Smooth muscle cell (in vitro differentiated cells): ENCODE measurements around the gene BCS1L. TPM values are rescaled to one million over a fixed set of nuclear protein-coding genes. Genes with fewer than 3 reads are reported as not detected.

Experiments used
- DNase-seq: peaks from one replicate; lab custom pipeline; 2025; ENCODE audit not compliant: unreplicated experiment; lab: John Stamatoyannopoulos, UW
- H2AFZ ChIP-seq: fragments of 200-600 bp; sonication (generic); 2 replicates; pipeline ENCODE4 v1.6.0; 2016; ENCODE audit warnings: antibody characterized with exemption, low read depth, mild to moderate bottlenecking
- H3F3A ChIP-seq: fragments of 200-600 bp; sonication (generic); 2 replicates; pipeline ENCODE4 v1.6.0; 2017; ENCODE audit warnings: antibody characterized with exemption, low read depth
- H3K27ac ChIP-seq: fragments of 200-600 bp; sonication (generic); 2 replicates; pipeline ENCODE4 v1.5.1; 2016; ENCODE audit warnings: low read depth, mild to moderate bottlenecking
- H3K27me3 ChIP-seq: fragments of 200-600 bp; sonication (generic); 2 replicates; pipeline ENCODE4 v1.6.1; 2016; ENCODE audit warnings: low read depth, mild to moderate bottlenecking
- H3K36me3 ChIP-seq: fragments of 200-600 bp; sonication (generic); 2 replicates; pipeline ENCODE4 v1.5.1; 2016; ENCODE audit warnings: low read depth
- H3K4me1 ChIP-seq: fragments of 200-600 bp; sonication (generic); 2 replicates; pipeline ENCODE4 v1.5.1; 2016; ENCODE audit warnings: low read depth
- H3K4me2 ChIP-seq: fragments of 200-600 bp; sonication (generic); 2 replicates; pipeline ENCODE4 v1.6.0; 2016; ENCODE audit warnings: mild to moderate bottlenecking
- H3K4me3 ChIP-seq: fragments of 200-600 bp; sonication (generic); 2 replicates; pipeline ENCODE4 v1.5.1; 2016; ENCODE audit warnings: mild to moderate bottlenecking
- H3K79me2 ChIP-seq: fragments of 200-600 bp; sonication (generic); 2 replicates; pipeline ENCODE4 v1.6.0; 2016; ENCODE audit warnings: low read depth, mild to moderate bottlenecking
- H3K9ac ChIP-seq: fragments of 200-600 bp; sonication (generic); 2 replicates; pipeline ENCODE4 v1.6.0; 2016; ENCODE audit warnings: low read depth
- H3K9me3 ChIP-seq: fragments of 200-600 bp; sonication (generic); replicated peaks from 2 replicates; pipeline ENCODE4 v1.5.1; 2016; ENCODE audit warnings: low read depth
- H4K20me1 ChIP-seq: fragments of 200-600 bp; sonication (generic); 2 replicates; pipeline ENCODE4 v1.6.0; 2016; ENCODE audit warnings: low read depth
- CTCF ChIP-seq: fragments of 200-600 bp; sonication (generic); IDR thresholded peaks from 2 replicates; pipeline ENCODE4 v1.5.1; 2017; ENCODE audit warnings: borderline replicate concordance, mild to moderate bottlenecking, antibody characterized with exemption; ENCODE audit not compliant: insufficient read depth, poor library complexity, severe bottlenecking
- WGBS: methylation state at CpG from one replicate; pipeline ENCODE4 v1.1.7; 2016; ENCODE audit warnings: low lambda C conversion rate; 5-methylcytosine and 5-hydroxymethylcytosine counted together
- polyA plus RNA-seq: library from polyadenylated mRNA; unstranded; fragments of >200 nt; fragmentation: Nextera tagmentation; extraction: Ambion mirVana; gene quantifications from 2 replicates; pipeline ENCODE4 v1.2.1, GENCODE V29; 2016
- total RNA-seq: library from RNA; depleted of rRNA; stranded (reverse); fragments of >200 nt; gene quantifications from 2 replicates; pipeline ENCODE4 v1.2.3, GENCODE V29; 2014

Gene BCS1L
- total and polyA plus RNA-seq, 2 experiments from 2014 or later: 23.8 to 39.5 TPM

- WGBS: 100% methylated on average over 1 of the region's 1 CpG
- no peaks in the 10 kb centered on the region for H3K36me3 ChIP-seq
- no peak overlapping the region for H3K4me3 ChIP-seq
- no peak for TF ChIP-seq CTCF
- no peak for DNase-seq
- H3K27ac ChIP-seq: no peak overlapping the region
- no peaks in the 10 kb centered on the region for H4K20me1 ChIP-seq
- H3K4me2 ChIP-seq: no peak overlapping the region
- no peaks in the 10 kb centered on the region for H3K9me3 ChIP-seq
- H3F3A ChIP-seq: no peaks in the 10 kb centered on the region
- H2AFZ ChIP-seq: no peak overlapping the region
- H3K9ac ChIP-seq: no peak overlapping the region
- no peaks in the 10 kb centered on the region for H3K79me2 ChIP-seq
- H3K27me3 ChIP-seq: no peaks in the 10 kb centered on the region
- no peaks in the 10 kb centered on the region for H3K4me1 ChIP-seq
Observed at GRCh38 chr2:218645126-218645525, 14.4 kb upstream of the BCS1L start.

GRCh38 chr2:218648088-218648786, 11.2 kb upstream of the BCS1L start:
- no peak for DNase-seq
- WGBS: 81% methylated on average over 9 of the region's 9 CpGs
- no peak overlapping the region for H3K4me3 ChIP-seq
- no peak overlapping the region for H3K27ac ChIP-seq
- TF ChIP-seq CTCF: peak; percentile 70
- no peak overlapping the region for H2AFZ ChIP-seq
- H3F3A ChIP-seq: no peaks in the 10 kb centered on the region
- H3K36me3 ChIP-seq: peaks cover 4% of the 10 kb centered on the region
- no peaks in the 10 kb centered on the region for H3K4me1 ChIP-seq
- no peak overlapping the region for H3K4me2 ChIP-seq
- H4K20me1 ChIP-seq: no peaks in the 10 kb centered on the region
- no peaks in the 10 kb centered on the region for H3K27me3 ChIP-seq
- H3K9ac ChIP-seq: no peak overlapping the region
- H3K79me2 ChIP-seq: no peaks in the 10 kb centered on the region
- no peaks in the 10 kb centered on the region for H3K9me3 ChIP-seq

GRCh38 chr2:218648787-218649100, 10.7 kb upstream of the BCS1L start:
- H3K27me3 ChIP-seq: no peaks in the 10 kb centered on the region
- H3K4me3 ChIP-seq: no peak overlapping the region
- 93% methylated on average over 11 of the region's 11 CpGs for WGBS
- H4K20me1 ChIP-seq: no peaks in the 10 kb centered on the region
- H3K9ac ChIP-seq: no peak overlapping the region
- no peaks in the 10 kb centered on the region for H3K79me2 ChIP-seq
- DNase-seq: no peak
- no peak for TF ChIP-seq CTCF
- no peak overlapping the region for H3K27ac ChIP-seq
- H3K9me3 ChIP-seq: no peaks in the 10 kb centered on the region
- no peak overlapping the region for H2AFZ ChIP-seq
- H3K4me2 ChIP-seq: no peak overlapping the region
- H3K4me1 ChIP-seq: no peaks in the 10 kb centered on the region
- no peaks in the 10 kb centered on the region for H3F3A ChIP-seq
- H3K36me3 ChIP-seq: peaks cover 4% of the 10 kb centered on the region

GRCh38 chr2:218655751-218656150, 3.7 kb upstream of the BCS1L start:
- Histone ChIP-seq H3K79me2 (peaks cover 12% of the 10 kb centered on the region), H3F3A (no peaks in the 10 kb centered on the region), H3K9me3 (no peaks in the 10 kb centered on the region), H3K4me1 (peaks cover 6% of the 10 kb centered on the region), H3K27me3 (no peaks in the 10 kb centered on the region), H3K4me2 (no peak overlapping the region), H3K9ac (no peak overlapping the region), H4K20me1 (no peaks in the 10 kb centered on the region), H3K4me3 (no peak overlapping the region), H3K36me3 (peaks cover 4% of the 10 kb centered on the region), H3K27ac (no peak overlapping the region), H2AFZ (no peak overlapping the region)
- no peak for TF ChIP-seq CTCF
- WGBS: 100% methylated on average over 2 of the region's 2 CpGs
- no peak for DNase-seq
